HEK293T (cell line): ENCODE results near the gene PROB1.

ENCODE experiments used
- BHLHE40 ChIP-seq: fragments of 450-650 bp; IDR thresholded peaks from 2 replicates; pipeline ENCODE4 v1.6.1; 2016; ENCODE audit warnings: mild to moderate bottlenecking, moderate library complexity, borderline replicate concordance
- CTBP1 ChIP-seq: fragments of 450-650 bp; IDR thresholded peaks from 2 replicates; pipeline ENCODE4 v1.6.1; 2016; ENCODE audit warnings: borderline replicate concordance
- FOXA1 ChIP-seq: fragments of 450-650 bp; IDR thresholded peaks from 2 replicates; pipeline ENCODE4 v1.6.1; 2016; ENCODE audit warnings: mild to moderate bottlenecking
- FOXM1 ChIP-seq: fragments of 450-650 bp; IDR thresholded peaks from 2 replicates; pipeline ENCODE4 v1.6.1; 2017; ENCODE audit warnings: mild to moderate bottlenecking, borderline replicate concordance
- L3MBTL2 ChIP-seq: fragments of 450-650 bp; conservative IDR thresholded peaks from 2 replicates; pipeline ENCODE4 v1.6.1; 2016; ENCODE audit warnings: mild to moderate bottlenecking
- NFRKB ChIP-seq: fragments of 450-650 bp; IDR thresholded peaks from 2 replicates; pipeline ENCODE4 v1.6.1; 2016; ENCODE audit warnings: mild to moderate bottlenecking, moderate library complexity
- PKNOX1 ChIP-seq: fragments of 450-650 bp; IDR thresholded peaks from 2 replicates; pipeline ENCODE4 v1.6.1; 2016
- SP1 ChIP-seq: fragments of 450-650 bp; IDR thresholded peaks from 2 replicates; pipeline ENCODE4 v1.6.1; 2017
- SUZ12 ChIP-seq: fragments of 450-650 bp; IDR thresholded peaks from 2 replicates; pipeline ENCODE4 v1.6.1; 2016; ENCODE audit warnings: mild to moderate bottlenecking
- TARDBP ChIP-seq: fragments of 450-650 bp; IDR thresholded peaks from 2 replicates; pipeline ENCODE4 v1.6.1; 2016
- ZNF384 ChIP-seq: fragments of 450-650 bp; IDR thresholded peaks from 2 replicates; pipeline ENCODE4 v1.6.1; 2016

GRCh38 chr5:139374909-139375308, 20.0 kb downstream of the PROB1 start:
- no peak for TF ChIP-seq SP1
- TF ChIP-seq FOXA1, result no peak
- no peak for TF ChIP-seq BHLHE40
- no peak for TF ChIP-seq CTBP1
- TF ChIP-seq FOXM1, result no peak
- no peak for TF ChIP-seq TARDBP
- no peak for TF ChIP-seq SUZ12
- no peak for TF ChIP-seq NFRKB
- TF ChIP-seq L3MBTL2, result no peak
- no peak for TF ChIP-seq ZNF384
- TF ChIP-seq PKNOX1, result no peak
